K562 (cell line): ENCODE data around the gene UTP11. TPM values are rescaled to one million over a fixed set of nuclear protein-coding genes. Genes with fewer than 3 reads are reported as not detected.
"Not testable (repeated sequence)": the region's sequence is repeated elsewhere in the genome, so short reads cannot be mapped to it uniquely, and the experiment has no call there.

ENCODE experiments used
- ATAC-seq: fragments of 200-7000 bp; cut with Tn5 transposase; 3 replicates; pipeline ENCODE4 v1.9.1; 2020; ENCODE audit warnings: moderate library complexity
- BruUV-seq: library from RNA; stranded (reverse); fragments of 400-500 nt; replicated peaks from 2 replicates; lab custom pipeline; 2021; lab: Mats Ljungman, UMichigan
- CTCF ChIA-PET: fragments of 300-600 bp; formaldehyde crosslinking; extraction: SDS; loops from one replicate; lab custom pipeline; 2021; ENCODE audit warnings: low intra/inter-chr PET ratio; lab: Yijun Ruan, JAX
- POLR2A ChIA-PET: fragments of 300-600, 350-650 bp; sonication (Branson Sonifier 250); formaldehyde crosslinking; extraction: SDS; loops from one replicate; lab custom pipeline; 2021; ENCODE audit warnings: antibody characterized with exemption, inconsistent platforms; lab: Yijun Ruan, JAX
- DNase-seq, 4 experiments: peaks; one replicate each; pipeline versions ENCODE4 v3.0.0 to v3.0.0-alpha.2; 2011 to 2018; ENCODE audit warnings: low spot score in 3 of 4, mixed read lengths in 3 of 4; ENCODE audit errors: extremely low read depth in 1 of 4
- FAIRE-seq: peaks from 2 replicates; lab custom pipeline; 2011; peaks lifted over from hg19 to GRCh38; lab: Jason Lieb, UNC
- H2AFZ ChIP-seq: 2 replicates; pipeline ENCODE4 v1.6.0; 2011; ENCODE audit warnings: low read depth, low read length, control low read depth, inconsistent platforms
- H3K27ac ChIP-seq: fragments of 200-600 bp; 3 replicates; pipeline ENCODE4 v1.8.0; 2011; ENCODE audit warnings: low read depth, mild to moderate bottlenecking, control low read depth, inconsistent platforms, low read length, moderate library complexity, mixed read lengths; ENCODE audit errors: extremely low read depth
- H3K27me3 ChIP-seq, 2 experiments: fragments of 300-600 bp in 1 of 2; 2 replicates in 1 of 2; 3 replicates in 1 of 2; pipeline versions ENCODE4 v1.6.0 to v1.8.0; 2011; ENCODE audit warnings: inconsistent platforms in 2 of 2, low read length in 2 of 2, mild to moderate bottlenecking in 1 of 2, mixed read lengths in 1 of 2, moderate library complexity in 1 of 2; ENCODE audit not compliant: control insufficient read depth in 2 of 2, insufficient read depth in 2 of 2
- H3K36me3 ChIP-seq: fragments of 300-600 bp; 3 replicates; pipeline ENCODE4 v1.8.0; 2011; ENCODE audit warnings: mild to moderate bottlenecking, low read length, inconsistent platforms; ENCODE audit not compliant: control insufficient read depth, insufficient read depth
- H3K4me1 ChIP-seq, 2 experiments: fragments of 200-600 bp in 1 of 2; replicated peaks in 1 of 2; 2 replicates in 1 of 2; 3 replicates in 1 of 2; pipeline versions ENCODE4 v1.5.1 to v1.8.0; 2011; ENCODE audit warnings: inconsistent platforms in 2 of 2, low read length in 2 of 2, mild to moderate bottlenecking in 1 of 2, mixed read lengths in 1 of 2, moderate library complexity in 1 of 2; ENCODE audit not compliant: control insufficient read depth in 2 of 2, insufficient read depth in 2 of 2
- H3K4me2 ChIP-seq: 2 replicates; pipeline ENCODE4 v1.6.1; 2011; ENCODE audit warnings: low read length, control low read depth, inconsistent platforms, mixed read lengths; ENCODE audit not compliant: insufficient read depth
- H3K4me3 ChIP-seq: fragments of 200-600 bp; sonication (generic), shearing (Covaris generic); 2 replicates; pipeline ENCODE4 v1.5.1; 2016; ENCODE audit warnings: control low read depth, inconsistent platforms
- H3K79me2 ChIP-seq: fragments of 200-600 bp; 3 replicates; pipeline ENCODE4 v1.8.0; 2011; ENCODE audit warnings: low read length, inconsistent platforms; ENCODE audit not compliant: control insufficient read depth, insufficient read depth
- H3K9ac ChIP-seq, 2 experiments: 2 replicates each; pipeline versions ENCODE4 v1.6.0 to v1.6.1; 2011; ENCODE audit warnings: low read depth in 2 of 2, low read length in 2 of 2, control low read depth in 1 of 2, inconsistent platforms in 1 of 2, mild to moderate bottlenecking in 1 of 2, mixed read lengths in 1 of 2; ENCODE audit not compliant: insufficient read depth in 1 of 2
- H3K9me1 ChIP-seq: one replicate; pipeline ENCODE4 v1.6.0; 2011; ENCODE audit warnings: inconsistent platforms, mild to moderate bottlenecking, low read length, moderate library complexity; ENCODE audit not compliant: control insufficient read depth, insufficient read depth
- H3K9me3 ChIP-seq: replicated peaks from 2 replicates; pipeline ENCODE4 v1.5.1; 2011; ENCODE audit warnings: low read depth, low read length, inconsistent platforms; ENCODE audit not compliant: control insufficient read depth, insufficient read depth
- H4K20me1 ChIP-seq: replicated peaks from 2 replicates; pipeline ENCODE4 v1.6.1; 2011; ENCODE audit warnings: low read length, inconsistent platforms, mixed read lengths; ENCODE audit not compliant: control insufficient read depth, insufficient read depth
- POLR2A ChIP-seq: fragments of 450-650 bp; conservative IDR thresholded peaks from 2 replicates; pipeline ENCODE4 v1.6.1; 2016
- RAD21 ChIP-seq, 2 experiments: fragments of 250-450 bp in 1 of 2; fragments of 450-650 bp in 1 of 2; sonication (Bioruptor Pico) in 1 of 2; formaldehyde crosslinking in 1 of 2; IDR thresholded peaks in 1 of 2; conservative IDR thresholded peaks in 1 of 2; 2 replicates each; pipeline versions ENCODE4 v1.4.0 to v1.8.0; 2020 to 2022; ENCODE audit warnings: mild to moderate bottlenecking in 2 of 2, moderate library complexity in 1 of 2
- RB1 ChIP-seq: fragments of 450-650 bp; IDR thresholded peaks from 2 replicates; pipeline ENCODE4 v1.6.1; 2017; ENCODE audit warnings: low read depth, mild to moderate bottlenecking
- SMC3 ChIP-seq: conservative IDR thresholded peaks from 2 replicates; pipeline ENCODE4 v1.6.1; 2011; ENCODE audit warnings: low read depth, low read length, improper control_type of control experiment; ENCODE audit not compliant: insufficient read depth
- TEAD4 ChIP-seq, 2 experiments: sonication (generic) in 1 of 2; formaldehyde crosslinking in 1 of 2; IDR thresholded peaks; 2 replicates each; pipeline versions ENCODE4 v1.6.1 to v1.8.0; 2012 to 2022; ENCODE audit warnings: borderline replicate concordance in 1 of 2, inconsistent platforms in 1 of 2, low read length in 1 of 2, mild to moderate bottlenecking in 1 of 2, missing genetic modification reagents in 1 of 2
- WGBS: fragments of 100-300 bp; shearing (Covaris generic); methylation state at CpG from one replicate; pipeline ENCODE4 v1.1.6; 2016; ENCODE audit warnings: low coverage, mixed read lengths; ENCODE audit not compliant: insufficient coverage; ENCODE audit errors: missing lambda C conversion rate; 5-methylcytosine and 5-hydroxymethylcytosine counted together
- in situ Hi-C: fragments of 300-500 bp; cut with MboI; formaldehyde crosslinking; loops from 4 replicates; pipeline ENCODE4 v1.15.0; 2018; ENCODE audit warnings: inconsistent platforms, mixed read lengths
- intact Hi-C: fragments of 100-400 bp; cut with micrococcal nuclease; formaldehyde crosslinking; loops from 2 replicates; pipeline ENCODE4 v1.14.2; 2022
- polyA plus RNA-seq, 8 experiments: library from polyadenylated mRNA; depleted of rRNA in 4 of 8; stranded (reverse) in 5 of 8; unstranded in 3 of 8; fragments of >200 nt; fragmentation: Nextera tagmentation in 2 of 8; fragmentation: Illumina TruSeq in 1 of 8; extraction: Ambion mirVana in 2 of 8; extraction: Trizol in 1 of 8; gene quantifications; 2 replicates each; pipeline versions ENCODE4 v1.2.1 to v1.2.3, GENCODE V29; 2011 to 2014; ENCODE audit warnings: inconsistent platforms in 1 of 8, missing spikeins in 1 of 8
- total RNA-seq, 7 experiments: library from RNA; depleted of rRNA in 6 of 7; stranded (reverse); fragments of >200 nt in 6 of 7; fragmentation: Illumina TruSeq in 2 of 7; extraction: Trizol in 2 of 7; gene quantifications; 2 replicates each; pipeline versions ENCODE4 v1.2.1 to v1.2.3, GENCODE V29; 2011 to 2021; ENCODE audit warnings: low replicate concordance in 1 of 7
- TF ChIP-seq, protein P1 (sequence below), 3 experiments: IDR thresholded peaks in 2 of 3; conservative IDR thresholded peaks in 1 of 3; 2 replicates each; pipeline ENCODE4 v1.5.1; 2011 to 2012; ENCODE audit warnings: low read length in 3 of 3, mild to moderate bottlenecking in 3 of 3, control low read depth in 2 of 3, improper control_type of control experiment in 1 of 3, inconsistent platforms in 1 of 3, low read depth in 1 of 3, mixed read lengths in 1 of 3, moderate library complexity in 1 of 3; ENCODE audit not compliant: insufficient read depth in 2 of 3
- TF ChIP-seq, protein P2 (sequence below): fragments of 450-650 bp; formaldehyde crosslinking; IDR thresholded peaks from 2 replicates; pipeline ENCODE4 v1.4.0; 2020; ENCODE audit warnings: mild to moderate bottlenecking, moderate library complexity
- TF ChIP-seq, protein P3 (sequence below), 2 experiments: fragments of 450-650 bp; formaldehyde crosslinking in 1 of 2; IDR thresholded peaks; 2 replicates each; pipeline versions ENCODE4 v1.4.0 to v1.6.1; 2014 to 2020; ENCODE audit warnings: mild to moderate bottlenecking in 2 of 2, borderline replicate concordance in 1 of 2, low read depth in 1 of 2

UTP11 gene
- total and polyA plus RNA-seq, 9 of the 15 experiments (the other 6 are each of a cell fraction or from before 2014, with no cell fraction given), result 91.1 to 378 (median 221) TPM

DNA sequence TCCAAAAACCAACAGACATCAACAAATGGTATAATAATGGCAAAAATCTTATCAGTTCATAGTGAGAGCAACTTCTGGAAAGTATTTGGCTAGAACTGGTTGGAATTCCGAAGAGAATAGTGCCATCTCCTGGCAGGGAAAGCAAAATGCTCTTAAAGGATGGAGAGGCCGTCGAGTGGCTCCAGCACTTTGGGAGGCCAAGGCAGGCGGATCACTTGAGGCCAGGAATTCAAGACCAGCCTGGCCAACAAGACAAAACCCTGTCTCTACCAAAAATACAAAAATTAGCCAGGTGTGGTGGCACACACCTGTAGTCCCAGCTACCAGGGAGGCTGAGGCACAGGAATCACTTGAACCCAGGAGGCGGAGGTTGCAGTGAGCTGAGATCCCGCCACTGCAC, 37.5 kb upstream of the UTP11 start:
- DNase-seq, result peak; percentile 38 to 69 (median 44)
- peak; percentile 94 for ATAC-seq
- ChIA-PET CTCF (interaction anchor here (1.1 to 2.0 kb wide), 2 partner anchors 85 to 521 kb away, joined by 3 to 18 read pairs; no protein-coding TSS in a partner anchor), POLR2A (interaction anchor here (0.5 to 2.1 kb wide), 5 partner anchors 15 to 445 kb away, joined by 3 to 10 read pairs (median 3); partner anchors contain the start of genes INPP5B and SF3A3)
- intact Hi-C loops, result loop anchor here (1.0 to 10.0 kb wide), 2 partner anchors 85 to 160 kb away; no protein-coding TSS in a partner anchor
- H3K4me3 ChIP-seq; H3K4me1 ChIP-seq; H3K27me3 ChIP-seq; in situ Hi-C loops; H2AFZ ChIP-seq; H3K9me1 ChIP-seq; H3K27ac ChIP-seq; H3K9ac ChIP-seq; H4K20me1 ChIP-seq; H3K4me2 ChIP-seq; BruUV-seq; H3K9me3 ChIP-seq; TF ChIP-seq TEAD4 (CRISPR knock-in tag; IDR thresholded peaks at IDR 0.05; ENCODE audit: borderline replicate concordance): not testable (repeated sequence)
- FAIRE-seq, result peak; percentile 29
- 70% methylated on average over 6 of the region's 6 CpGs for WGBS
- peaks cover 78% of the 10 kb centered on the region for H3K36me3 ChIP-seq
- peaks cover 11% of the 10 kb centered on the region for H3K79me2 ChIP-seq
- peak; percentile 30; the same call in 1 of the 2 replicates for TF ChIP-seq POLR2A
- TF ChIP-seq RB1, result 0 out of 2 replicates have a peak, but pooled peaks have one; percentile 10
- TF ChIP-seq, protein P1, sequence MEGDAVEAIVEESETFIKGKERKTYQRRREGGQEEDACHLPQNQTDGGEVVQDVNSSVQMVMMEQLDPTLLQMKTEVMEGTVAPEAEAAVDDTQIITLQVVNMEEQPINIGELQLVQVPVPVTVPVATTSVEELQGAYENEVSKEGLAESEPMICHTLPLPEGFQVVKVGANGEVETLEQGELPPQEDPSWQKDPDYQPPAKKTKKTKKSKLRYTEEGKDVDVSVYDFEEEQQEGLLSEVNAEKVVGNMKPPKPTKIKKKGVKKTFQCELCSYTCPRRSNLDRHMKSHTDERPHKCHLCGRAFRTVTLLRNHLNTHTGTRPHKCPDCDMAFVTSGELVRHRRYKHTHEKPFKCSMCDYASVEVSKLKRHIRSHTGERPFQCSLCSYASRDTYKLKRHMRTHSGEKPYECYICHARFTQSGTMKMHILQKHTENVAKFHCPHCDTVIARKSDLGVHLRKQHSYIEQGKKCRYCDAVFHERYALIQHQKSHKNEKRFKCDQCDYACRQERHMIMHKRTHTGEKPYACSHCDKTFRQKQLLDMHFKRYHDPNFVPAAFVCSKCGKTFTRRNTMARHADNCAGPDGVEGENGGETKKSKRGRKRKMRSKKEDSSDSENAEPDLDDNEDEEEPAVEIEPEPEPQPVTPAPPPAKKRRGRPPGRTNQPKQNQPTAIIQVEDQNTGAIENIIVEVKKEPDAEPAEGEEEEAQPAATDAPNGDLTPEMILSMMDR (IDR thresholded peaks at IDR 0.05 in 2 of 3, conservative IDR thresholded peaks at IDR 0.05 in 1 of 3; ENCODE audit: insufficient read depth in 2 of 3, low read depth in 1 of 3, low read length in 3 of 3), result peak; percentile 52 to 75 (median 70)
- peak; percentile 49 to 79; a peak in 3 of 4 replicates for TF ChIP-seq RAD21 (CRISPR knock-in tag; conservative IDR thresholded peaks at IDR 0.05 in 1 of 2, IDR thresholded peaks at IDR 0.05 in 1 of 2)
- TF ChIP-seq, protein P2, sequence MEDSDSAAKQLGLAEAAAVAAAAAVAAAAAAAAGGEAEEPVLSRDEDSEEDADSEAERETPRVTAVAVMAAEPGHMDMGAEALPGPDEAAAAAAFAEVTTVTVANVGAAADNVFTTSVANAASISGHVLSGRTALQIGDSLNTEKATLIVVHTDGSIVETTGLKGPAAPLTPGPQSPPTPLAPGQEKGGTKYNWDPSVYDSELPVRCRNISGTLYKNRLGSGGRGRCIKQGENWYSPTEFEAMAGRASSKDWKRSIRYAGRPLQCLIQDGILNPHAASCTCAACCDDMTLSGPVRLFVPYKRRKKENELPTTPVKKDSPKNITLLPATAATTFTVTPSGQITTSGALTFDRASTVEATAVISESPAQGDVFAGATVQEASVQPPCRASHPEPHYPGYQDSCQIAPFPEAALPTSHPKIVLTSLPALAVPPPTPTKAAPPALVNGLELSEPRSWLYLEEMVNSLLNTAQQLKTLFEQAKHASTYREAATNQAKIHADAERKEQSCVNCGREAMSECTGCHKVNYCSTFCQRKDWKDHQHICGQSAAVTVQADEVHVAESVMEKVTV, result peak; percentile 49; the same call in 1 of the 2 replicates
- peak; percentile 51 for TF ChIP-seq TEAD4 (IDR thresholded peaks at IDR 0.05; ENCODE audit: low read length)
- TF ChIP-seq, protein P3, sequence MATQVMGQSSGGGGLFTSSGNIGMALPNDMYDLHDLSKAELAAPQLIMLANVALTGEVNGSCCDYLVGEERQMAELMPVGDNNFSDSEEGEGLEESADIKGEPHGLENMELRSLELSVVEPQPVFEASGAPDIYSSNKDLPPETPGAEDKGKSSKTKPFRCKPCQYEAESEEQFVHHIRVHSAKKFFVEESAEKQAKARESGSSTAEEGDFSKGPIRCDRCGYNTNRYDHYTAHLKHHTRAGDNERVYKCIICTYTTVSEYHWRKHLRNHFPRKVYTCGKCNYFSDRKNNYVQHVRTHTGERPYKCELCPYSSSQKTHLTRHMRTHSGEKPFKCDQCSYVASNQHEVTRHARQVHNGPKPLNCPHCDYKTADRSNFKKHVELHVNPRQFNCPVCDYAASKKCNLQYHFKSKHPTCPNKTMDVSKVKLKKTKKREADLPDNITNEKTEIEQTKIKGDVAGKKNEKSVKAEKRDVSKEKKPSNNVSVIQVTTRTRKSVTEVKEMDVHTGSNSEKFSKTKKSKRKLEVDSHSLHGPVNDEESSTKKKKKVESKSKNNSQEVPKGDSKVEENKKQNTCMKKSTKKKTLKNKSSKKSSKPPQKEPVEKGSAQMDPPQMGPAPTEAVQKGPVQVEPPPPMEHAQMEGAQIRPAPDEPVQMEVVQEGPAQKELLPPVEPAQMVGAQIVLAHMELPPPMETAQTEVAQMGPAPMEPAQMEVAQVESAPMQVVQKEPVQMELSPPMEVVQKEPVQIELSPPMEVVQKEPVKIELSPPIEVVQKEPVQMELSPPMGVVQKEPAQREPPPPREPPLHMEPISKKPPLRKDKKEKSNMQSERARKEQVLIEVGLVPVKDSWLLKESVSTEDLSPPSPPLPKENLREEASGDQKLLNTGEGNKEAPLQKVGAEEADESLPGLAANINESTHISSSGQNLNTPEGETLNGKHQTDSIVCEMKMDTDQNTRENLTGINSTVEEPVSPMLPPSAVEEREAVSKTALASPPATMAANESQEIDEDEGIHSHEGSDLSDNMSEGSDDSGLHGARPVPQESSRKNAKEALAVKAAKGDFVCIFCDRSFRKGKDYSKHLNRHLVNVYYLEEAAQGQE (IDR thresholded peaks at IDR 0.05; ENCODE audit: borderline replicate concordance), result peak; percentile 70; the same call in 1 of the 2 replicates
- TF ChIP-seq, protein P3 (CRISPR knock-in tag; IDR thresholded peaks at IDR 0.05; ENCODE audit: low read depth), result not testable (repeated sequence)
- TF ChIP-seq SMC3, result peak; percentile 37; the same call in 1 of the 2 replicates
